Psoas muscle (tissue), 8 donors: ENCODE data around the gene PSMA7. TPM values are rescaled to one million over a fixed set of nuclear protein-coding genes. Genes with fewer than 3 reads are reported as not detected.
"Not testable (repeated sequence)": the region's sequence is repeated elsewhere in the genome, so short reads cannot be mapped to it uniquely, and the experiment has no call there.

Source experiments
- ATAC-seq, 4 donors: fragments of 200-7000 bp; cut with Tn5 transposase; one replicate each; pipeline ENCODE4 v1.9.1; 2020; ENCODE audit warnings: moderate library complexity in 3 of 4, mild to moderate bottlenecking in 2 of 4
- DNase-seq, 2 donors: peaks; one replicate each; pipeline ENCODE4 v3.0.0-alpha.2; 2020
- H3K27ac ChIP-seq: fragments of 200-600 bp; one replicate; pipeline ENCODE4 v1.8.0; 2022
- H3K27me3 ChIP-seq, 3 donors: fragments of 200-600 bp in 1 of 3; one replicate each; pipeline versions ENCODE4 v1.6.1 to v1.8.0; 2013 to 2022; ENCODE audit warnings: low read length in 2 of 3, mild to moderate bottlenecking in 2 of 3, moderate library complexity in 1 of 3; ENCODE audit not compliant: insufficient read depth in 3 of 3
- H3K36me3 ChIP-seq, 2 donors: fragments of 200-600 bp in 1 of 2; one replicate each; pipeline versions ENCODE4 v1.6.1 to v1.8.0; 2013 to 2022; ENCODE audit warnings: low read depth in 1 of 2, mild to moderate bottlenecking in 1 of 2, moderate library complexity in 1 of 2; ENCODE audit not compliant: insufficient read depth in 1 of 2
- H3K4me1 ChIP-seq: fragments of 200-600 bp; one replicate; pipeline ENCODE4 v1.8.0; 2022
- H3K4me3 ChIP-seq: fragments of 200-600 bp; one replicate; pipeline ENCODE4 v1.8.0; 2022; ENCODE audit warnings: mild to moderate bottlenecking
- H3K9me3 ChIP-seq: fragments of 200-600 bp; one replicate; pipeline ENCODE4 v1.8.0; 2022
- CTCF ChIP-seq: fragments of 200-600 bp; IDR thresholded peaks from one replicate; pipeline ENCODE4 v1.8.0; 2022; ENCODE audit warnings: antibody characterized with exemption
- WGBS, 3 donors: extraction: QIAGEN DNeasy Blood & Tissue Kit; methylation state at CpG; one replicate each; pipeline versions ENCODE4 v1.1.6 to v1.1.7; 2013; 5-methylcytosine and 5-hydroxymethylcytosine counted together
- intact Hi-C, 2 donors: fragments of 100-400 bp; cut with DNase I; formaldehyde crosslinking; loops; one replicate each; pipeline versions ENCODE4 v1.11.0 to v1.14.2; 2022
- polyA plus RNA-seq, 3 donors: library from polyadenylated mRNA; stranded (reverse); fragments of 200-250 nt; gene quantifications; one replicate each; pipeline ENCODE4 v1.2.3, GENCODE V29; 2013
- total RNA-seq, 4 donors: library from RNA; stranded (reverse); fragmentation: NEBNext Ultra II Directional in 2 of 4; extraction: Animal tissue kit (Norgen Biotek cat#: 25700) in 2 of 4; gene quantifications; one replicate each; pipeline versions ENCODE4 v1.2.1 to v1.2.4, GENCODE V29; 2021 to 2023
- donor health status: healthy with polysubstance abuse.
- donor health status: DM: no; HTN: no; CAD: no; lungs with moderate emphysema.
- donor health status: Bipolar disorder and iron deficiency.
- donor health status: healthy.
- donor health status: DM: yes; HTN: yes; CAD: no.
- donor health status: DM: no; HTN: no; CAD: no.
- donor health status: DM: no; HTN: no; CAD: no.
- donor health status: DM: yes; HTN: yes; CAD: no.

PSMA7 gene
- total and polyA plus RNA-seq, 7 donors, result 307 to 1,146 (median 499) TPM

- H3K27ac ChIP-seq, result no peak overlapping the region
- peaks cover 23% of the 10 kb centered on the region for H3K4me1 ChIP-seq
- peak in 2 of 4 donors; percentile 26 to 28 for ATAC-seq
- DNase-seq, result no peak
- H3K36me3 ChIP-seq, result peaks cover 0 to 7% of the 10 kb centered on the region in 2 donors
- 53 to 69% (median 60%) methylated on average over 24 of the region's 24 CpGs for WGBS, 3 donors
- no peak for TF ChIP-seq CTCF
- H3K4me3 ChIP-seq, result no peak overlapping the region
- intact Hi-C loops, result no loop called here
- H3K9me3 ChIP-seq, result no peaks in the 10 kb centered on the region
- no peaks in the 10 kb centered on the region for H3K27me3 ChIP-seq
These were observed 6.5 kb upstream of the PSMA7 start for GRCh38 chr20:62149532-62150309.

- H3K27me3 ChIP-seq, result no peaks in the 10 kb centered on the region
- H3K36me3 ChIP-seq, result no peaks in the 10 kb centered on the region
- H3K27ac ChIP-seq, result no peak overlapping the region
- 73 to 86% (median 80%) methylated on average over 20 of the region's 20 CpGs for WGBS, 3 donors
- peaks cover 24% of the 10 kb centered on the region for H3K4me1 ChIP-seq
- TF ChIP-seq CTCF, result no peak
- intact Hi-C loops, result no loop called here
- DNase-seq (peak in 1 of 2 donors; percentile 46), ATAC-seq (no peak)
- H3K4me3 ChIP-seq, result no peak overlapping the region
- H3K9me3 ChIP-seq, result no peaks in the 10 kb centered on the region
These were observed 5.7 kb upstream of the PSMA7 start for GRCh38 chr20:62148908-62149314.

GRCh38 chr20:62148383-62148782 is 5.2 kb upstream of the PSMA7 start:
- H3K27ac ChIP-seq, H3K4me3 ChIP-seq, H3K27me3 ChIP-seq, intact Hi-C loops, ATAC-seq, H3K36me3 ChIP-seq, H3K9me3 ChIP-seq, DNase-seq: not testable (repeated sequence)
- WGBS, 3 donors, result 89 to 97% (median 97%) methylated on average over 10 of the region's 10 CpGs
- peaks cover 24% of the 10 kb centered on the region for H3K4me1 ChIP-seq

- intact Hi-C loops, result no loop called here
- no peak for ATAC-seq
- TF ChIP-seq CTCF, result no peak
- Histone ChIP-seq H3K27me3 (no peaks in the 10 kb centered on the region), H3K4me1 (peaks cover 24% of the 10 kb centered on the region), H3K36me3 (no peaks in the 10 kb centered on the region), H3K4me3 (no peak overlapping the region), H3K27ac (no peak overlapping the region), H3K9me3 (no peaks in the 10 kb centered on the region)
- DNase-seq, result no peak
- 96% methylated on average over 9 of the region's 9 CpGs for WGBS, 3 donors
These were observed 4.3 kb upstream of the PSMA7 start for GRCh38 chr20:62147528-62147927.

- ATAC-seq, result no peak
- intact Hi-C loops, result no loop called here
These were observed 3.9 kb upstream of the PSMA7 start for GRCh38 chr20:62147125-62147524.

More at GRCh38 chr20:62147125-62147524, 3.9 kb upstream of the PSMA7 start:
- H3K4me1 ChIP-seq, result peaks cover 24% of the 10 kb centered on the region
- WGBS, 3 donors, result 91 to 96% (median 94%) methylated on average over 6 of the region's 6 CpGs
- H3K36me3 ChIP-seq, result no peaks in the 10 kb centered on the region
- no peaks in the 10 kb centered on the region for H3K9me3 ChIP-seq
- no peak for DNase-seq
- H3K27ac ChIP-seq, result no peak overlapping the region
- H3K27me3 ChIP-seq, result no peaks in the 10 kb centered on the region
- no peak for TF ChIP-seq CTCF
- no peak overlapping the region for H3K4me3 ChIP-seq
